Stimulated activated CD4-positive, alpha-beta T cell treated with anti-CD3 and anti-CD28 coated beads, Interleukin-12 subunit alpha, Interleukin-12 subunit beta, amount 100 ng/mL, for 4 hours (primary cell): ENCODE results near the gene NT5E.
"Not testable (repeated sequence)": the region's sequence is repeated elsewhere in the genome, so short reads cannot be mapped to it uniquely, and the experiment has no call there.

Source experiments
- DNase-seq: peaks from one replicate; pipeline ENCODE4 v3.0.0-alpha.2; 2020

Gene NT5E

DNA sequence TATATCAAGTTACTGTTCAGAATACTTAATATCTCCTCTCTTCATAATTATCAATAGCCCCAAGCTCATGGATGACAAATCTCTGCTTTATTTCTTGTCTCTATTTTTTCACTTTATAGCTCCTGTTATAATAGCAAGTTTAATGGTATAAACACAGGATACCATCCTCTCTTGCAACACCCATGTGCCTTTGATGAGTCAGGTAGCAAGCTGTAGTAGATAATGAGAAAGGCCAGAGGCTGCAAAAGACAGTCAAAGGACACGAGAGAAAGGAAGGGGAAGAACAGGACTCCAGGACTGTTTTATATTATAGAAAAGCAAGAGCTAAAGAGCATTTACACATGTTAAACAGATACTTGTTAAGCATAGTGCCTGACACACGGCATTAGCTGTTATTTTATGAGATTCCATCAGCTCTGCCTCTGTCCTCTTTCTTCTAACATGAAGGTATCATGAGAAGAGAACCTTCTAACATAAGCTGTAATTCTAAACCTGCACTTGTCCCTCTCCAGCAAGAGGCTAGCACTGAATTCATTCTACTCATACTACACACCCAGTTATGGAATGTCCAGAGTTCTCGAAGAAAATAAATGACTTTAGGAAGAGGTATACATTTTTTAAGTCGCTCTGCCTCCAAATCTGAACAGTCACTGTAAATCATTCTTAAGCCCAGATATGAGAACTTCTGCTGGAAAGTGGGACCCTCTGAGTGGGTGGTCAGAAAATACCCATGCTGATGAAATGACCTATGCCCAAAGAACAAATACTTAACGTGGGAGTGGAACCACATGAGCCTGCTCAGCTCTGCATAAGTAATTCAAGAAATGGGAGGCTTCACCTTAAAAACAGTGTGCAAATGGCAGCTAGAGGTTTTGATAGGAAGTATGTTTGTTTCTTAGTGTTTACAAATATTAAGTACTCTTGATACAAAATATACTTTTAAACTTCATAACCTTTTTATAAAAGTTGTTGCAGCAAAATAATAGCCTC lies 45.0 kb downstream of the NT5E start:
- DNase-seq: no peak

DNA sequence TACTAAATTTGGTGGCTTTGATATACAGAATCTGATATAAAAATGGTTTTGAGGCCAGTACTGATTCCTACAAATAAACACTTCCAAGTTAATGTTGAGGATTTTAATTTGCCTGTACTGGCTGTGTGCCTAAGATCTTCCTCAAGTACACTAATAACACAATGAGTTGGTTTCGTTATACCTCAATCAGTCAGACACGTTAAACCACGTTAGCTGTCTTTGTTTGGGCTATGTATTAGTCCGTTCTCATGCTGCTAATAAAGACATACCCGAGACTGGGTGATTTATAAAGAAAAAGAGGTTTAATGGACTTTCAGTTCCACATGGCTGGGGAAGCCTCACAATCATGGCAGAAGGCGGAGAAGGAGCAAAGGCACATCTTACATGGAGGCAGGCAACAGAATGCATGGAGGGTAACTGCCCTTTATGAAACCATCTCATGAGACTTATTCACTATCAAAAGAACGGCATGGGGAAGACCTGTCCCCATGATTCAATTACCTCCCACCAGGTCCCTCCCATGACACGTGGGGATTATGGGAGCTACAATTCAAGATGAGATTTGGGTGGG lies 46.2 kb downstream of the NT5E start:
- no peak for DNase-seq

DNA sequence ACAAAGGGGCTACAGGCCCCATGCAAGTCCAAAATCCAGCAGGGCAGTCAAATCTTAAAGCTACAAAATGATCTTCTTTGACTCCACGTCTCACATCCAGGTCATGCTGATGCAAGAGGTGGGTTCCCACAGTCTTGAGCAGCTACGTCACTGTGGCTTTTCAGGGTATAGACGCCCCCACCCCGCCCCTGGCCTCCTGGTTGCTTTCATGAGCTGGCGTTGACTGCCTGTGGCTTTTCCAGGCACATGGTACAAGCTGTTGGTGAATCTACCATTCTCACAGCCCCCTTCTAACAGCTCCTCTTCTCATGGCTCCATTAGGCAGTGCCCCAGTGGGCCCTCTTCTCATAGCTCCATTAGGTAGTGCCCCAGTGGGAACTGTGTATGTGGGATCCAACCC lies 47.0 kb downstream of the NT5E start:
- DNase-seq: no peak

DNA sequence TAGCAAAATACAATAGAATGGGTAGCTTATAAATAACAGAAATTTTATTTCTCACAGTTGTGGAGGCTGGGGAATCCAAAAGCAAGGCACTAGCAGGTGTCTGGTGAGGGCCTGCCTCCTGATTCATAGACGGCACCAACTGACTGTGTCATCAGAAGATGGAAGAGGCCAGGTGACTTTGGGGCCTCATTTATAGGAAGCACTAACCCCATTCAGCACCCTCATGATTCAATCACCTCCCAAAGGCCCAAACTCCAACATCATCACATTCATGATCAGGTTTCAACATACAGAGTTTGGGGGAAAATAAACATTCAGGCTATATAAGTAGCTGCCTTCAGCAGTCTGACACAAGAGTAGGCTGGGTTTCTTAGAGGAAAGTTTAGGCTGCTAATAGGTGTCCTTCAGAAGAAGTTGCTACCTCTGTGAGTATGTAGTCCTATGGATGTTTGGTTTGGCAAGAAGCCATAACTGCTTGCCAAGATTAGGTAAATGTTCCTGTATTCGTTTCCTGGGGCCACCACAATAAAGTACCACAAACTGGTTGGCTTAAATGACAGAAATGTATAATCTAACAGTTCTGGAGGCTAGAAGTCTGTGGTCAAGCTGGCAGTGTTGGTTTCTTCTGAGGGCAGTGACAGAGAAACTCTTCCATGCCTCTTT lies 48.8 kb downstream of the NT5E start:
- DNase-seq: no peak

- no peak for DNase-seq
Measured at GRCh38 chr6:85506441-85507093, 56.7 kb downstream of the NT5E start.

GRCh38 chr6:85516168-85516567 lies 66.3 kb downstream of the NT5E start:
- no peak for DNase-seq

GRCh38 chr6:85524281-85524680 lies 74.4 kb downstream of the NT5E start:
- not testable (repeated sequence) for DNase-seq

- DNase-seq: no peak
Measured at GRCh38 chr6:85537055-85537494, 87.2 kb downstream of the NT5E start.

GRCh38 chr6:85544776-85545175 lies 94.9 kb downstream of the NT5E start:
- DNase-seq: no peak
